Activated CD4-positive, CD25-positive, alpha-beta regulatory T cell treated with anti-CD3 and anti-CD28 coated beads, Interleukin-2, amount 50 U/mL, for 24 hours (primary cell): ENCODE results near the gene UPP1.

Experiments used
- ATAC-seq, 2 donors: fragments of 150-1000 bp; cut with Tn5 transposase; one replicate each; pipeline ENCODE4 v1.10.0; 2021; ENCODE audit warnings: mild to moderate bottlenecking in 1 of 2, moderate library complexity in 1 of 2

UPP1 gene

DNA sequence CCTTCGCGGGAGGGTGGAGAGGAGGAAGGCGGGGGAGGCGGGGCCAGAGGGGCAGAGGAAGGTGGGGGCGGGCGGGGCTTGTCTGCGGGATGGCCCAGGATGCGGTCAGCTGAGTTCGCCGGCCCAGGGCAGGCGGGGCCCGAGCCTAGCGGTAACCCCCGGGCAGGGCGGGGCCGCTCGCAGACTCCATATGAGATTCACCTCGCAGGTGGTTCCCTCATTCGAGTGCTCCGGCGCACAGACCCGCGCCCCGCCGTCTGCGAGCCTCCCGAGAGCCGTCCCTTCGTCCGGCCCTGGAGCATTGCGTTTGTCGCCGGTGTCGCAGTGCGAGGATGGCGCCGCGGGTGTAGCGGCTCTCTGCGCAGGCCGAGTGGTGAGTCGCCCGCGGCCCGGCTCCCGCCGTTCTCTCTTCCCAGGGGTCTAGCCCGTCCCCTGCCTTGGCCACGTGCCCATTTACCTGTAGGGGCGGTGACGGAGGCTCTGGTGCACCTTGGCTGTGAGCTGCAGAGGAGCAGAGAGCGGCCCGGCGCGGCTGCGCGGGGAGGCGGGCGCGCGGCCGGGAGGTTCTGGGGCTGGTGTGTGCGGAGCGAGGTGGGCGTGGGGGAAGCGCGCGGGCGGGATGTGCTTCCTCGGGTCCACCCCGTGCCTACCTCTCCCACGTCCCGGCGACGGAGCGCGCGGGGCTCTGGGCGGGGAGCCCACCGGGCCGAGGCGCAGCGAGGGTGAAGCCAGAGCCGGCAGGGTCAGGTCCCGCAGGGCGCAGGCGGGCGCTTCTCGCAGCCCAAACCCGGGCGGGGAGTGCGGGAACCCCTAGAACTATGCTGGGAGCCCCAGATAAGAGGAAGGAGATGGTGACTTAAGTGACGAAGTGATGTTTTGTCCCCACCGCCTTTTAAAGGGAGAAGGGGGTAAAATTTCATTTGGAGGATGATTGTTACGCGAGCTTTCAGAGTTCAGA, at the start of gene UPP1:
Gene UPP1, plus strand, starts transcription at position 220 of the 958 bp plus-strand sequence. CDS start 5,519 bp downstream, outside the sequence.
- peak; percentile 68 to 71 for ATAC-seq

DNA sequence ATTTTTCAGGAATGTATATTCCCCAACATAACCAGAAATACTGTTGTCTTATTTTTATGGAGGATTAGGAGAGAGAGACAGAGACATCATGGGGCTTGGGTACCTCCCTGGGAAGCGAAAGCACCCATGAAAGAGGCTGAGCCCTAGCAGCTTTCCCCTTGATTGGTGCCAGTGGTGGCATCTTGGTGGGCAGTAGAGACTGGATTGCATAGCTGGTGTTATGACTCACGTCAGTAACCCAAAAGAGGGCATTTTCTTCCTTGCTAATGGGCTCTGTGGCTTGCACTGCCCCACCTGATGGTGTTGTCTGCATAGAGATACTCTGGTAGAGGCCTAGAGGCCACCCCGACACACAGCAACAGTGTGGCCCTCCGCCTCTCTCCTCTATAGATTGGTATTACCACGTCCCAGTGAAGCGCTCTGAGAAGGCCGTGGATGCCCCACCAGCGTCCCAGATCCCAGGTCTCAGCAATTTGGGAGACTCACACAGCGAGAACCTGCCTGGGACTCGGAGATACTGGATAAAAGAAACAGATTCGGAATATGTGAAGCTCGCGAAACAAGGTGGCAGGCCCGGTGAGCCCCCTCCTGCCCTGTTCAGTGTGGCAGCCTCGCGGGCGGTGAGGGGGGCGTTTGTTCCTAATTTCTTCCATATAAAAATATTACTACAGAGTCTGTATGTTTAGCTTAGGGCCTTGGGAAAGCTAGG, 48.0 kb upstream of the UPP1 start:
- ATAC-seq = peak in 1 of 2 donors; percentile 15

DNA sequence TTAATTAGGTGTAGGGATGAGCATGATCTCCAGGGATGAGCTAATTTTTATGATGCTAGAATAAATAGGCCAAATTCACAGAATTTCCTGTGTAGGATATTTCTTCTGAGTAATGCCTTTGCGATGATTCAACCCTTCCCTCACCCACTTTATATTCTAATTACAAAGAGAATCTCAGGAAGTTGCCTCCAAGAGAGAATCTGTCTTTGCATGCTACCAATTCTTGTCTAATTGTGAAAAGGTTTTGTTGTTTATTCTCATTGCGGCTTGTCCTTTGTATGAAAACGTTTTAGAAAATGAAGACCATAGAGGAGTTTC, 47.5 kb upstream of the UPP1 start:
- ATAC-seq = peak; percentile 65 to 66

DNA sequence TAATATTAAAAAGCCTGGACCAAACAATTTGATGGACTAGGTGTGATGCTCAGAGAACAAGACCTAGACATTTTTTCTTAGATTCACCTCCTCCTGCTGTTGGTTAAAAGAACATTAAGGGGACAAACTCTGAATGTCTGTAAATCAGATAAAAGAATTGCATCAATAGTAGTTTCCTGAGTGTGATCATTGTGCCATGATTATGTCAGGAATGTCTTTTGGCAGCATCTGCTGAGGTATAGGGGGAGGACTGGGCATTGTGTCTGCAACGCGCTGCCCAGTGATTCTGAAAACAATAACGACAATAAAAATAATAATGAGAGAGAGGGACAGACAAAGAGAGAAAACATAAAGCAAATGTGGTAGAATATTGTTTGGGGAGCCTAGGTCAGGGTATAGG, 46.8 kb upstream of the UPP1 start:
- no peak for ATAC-seq

DNA sequence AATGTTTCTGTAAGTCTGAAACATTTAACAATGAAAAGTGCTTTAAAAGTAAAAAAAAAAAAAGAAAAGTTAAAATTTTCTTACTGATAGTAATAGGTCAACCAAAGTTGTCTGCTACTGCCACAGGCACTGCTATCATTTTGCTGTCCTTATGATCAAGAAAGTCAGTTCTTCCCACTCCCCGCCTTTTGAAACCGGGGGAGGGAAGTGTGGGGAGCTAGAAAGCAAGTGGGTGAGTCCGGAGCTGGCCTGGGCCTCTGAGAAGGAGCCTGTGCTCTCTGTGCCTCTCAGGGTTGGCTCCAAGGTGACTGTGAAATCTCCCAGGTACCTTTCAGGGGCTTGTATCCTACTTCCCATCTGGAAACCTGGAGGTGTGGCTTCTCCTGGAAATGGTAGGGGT, 46.4 kb upstream of the UPP1 start:
- no peak for ATAC-seq

DNA sequence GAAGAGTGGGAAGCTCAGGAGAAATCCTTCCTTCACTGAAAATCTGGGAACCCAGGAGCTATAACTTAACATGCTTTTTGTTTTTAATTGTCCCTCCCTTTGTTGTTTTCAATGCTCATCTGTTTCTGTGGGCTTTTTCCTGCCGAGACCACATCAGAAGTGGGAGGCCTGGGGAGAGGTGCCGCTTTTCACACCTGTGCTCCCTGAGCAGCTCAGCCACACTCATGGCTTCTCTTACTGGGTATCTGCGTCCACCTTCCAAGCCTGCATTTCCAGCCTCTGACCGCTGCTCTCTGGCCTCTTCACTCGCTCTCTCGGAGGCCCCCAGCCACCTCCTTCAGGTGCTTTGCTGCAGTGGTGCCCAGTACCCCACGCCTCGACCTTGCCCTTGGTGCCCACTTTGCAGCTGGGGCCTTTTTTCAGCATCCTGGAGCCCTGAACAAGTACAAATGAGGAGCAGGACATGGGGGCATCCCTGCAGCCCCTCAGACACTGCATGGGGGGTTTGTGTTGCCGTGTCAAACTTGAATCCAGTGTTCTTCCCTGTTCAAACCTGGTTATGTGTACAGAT, 43.8 kb upstream of the UPP1 start:
- no peak for ATAC-seq

DNA sequence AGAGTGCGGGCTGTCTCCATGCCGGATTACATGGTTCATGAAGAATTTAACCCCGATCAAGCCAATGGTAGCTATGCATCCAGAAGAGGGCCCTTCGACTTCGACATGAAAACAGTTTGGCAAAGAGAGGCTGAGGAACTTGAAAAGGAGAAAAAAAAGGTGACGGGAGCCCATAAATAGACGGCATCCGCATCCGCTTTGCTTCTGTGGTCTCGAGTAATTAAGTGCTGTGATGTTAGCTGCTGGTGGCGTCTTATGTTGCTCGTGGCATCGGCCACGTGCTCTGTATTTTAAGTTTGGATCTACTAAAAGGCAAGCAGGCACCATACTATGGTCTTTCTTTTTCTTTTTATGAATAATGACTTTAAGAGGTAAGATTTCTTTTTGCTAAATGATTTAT, 42.6 kb upstream of the UPP1 start:
- ATAC-seq = no peak

DNA sequence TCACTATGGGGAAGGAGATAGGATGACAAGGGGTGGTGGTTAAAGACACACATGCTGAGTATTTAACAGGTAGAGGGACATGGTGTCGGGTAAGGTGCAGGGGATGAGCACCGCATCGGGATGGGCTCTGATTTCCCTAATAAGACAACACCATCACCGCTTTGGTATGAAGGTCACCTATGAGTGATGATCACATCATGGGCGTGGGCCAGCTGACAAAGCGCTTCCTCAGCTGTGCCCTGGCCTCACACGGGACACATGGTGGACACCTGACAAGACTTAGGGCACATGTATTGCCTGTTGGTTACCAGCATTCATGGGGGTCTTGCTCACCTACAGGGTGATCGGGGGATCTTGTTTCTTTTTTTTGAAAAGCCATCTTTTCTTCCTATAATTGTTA, 41.0 kb upstream of the UPP1 start:
- ATAC-seq = no peak

DNA sequence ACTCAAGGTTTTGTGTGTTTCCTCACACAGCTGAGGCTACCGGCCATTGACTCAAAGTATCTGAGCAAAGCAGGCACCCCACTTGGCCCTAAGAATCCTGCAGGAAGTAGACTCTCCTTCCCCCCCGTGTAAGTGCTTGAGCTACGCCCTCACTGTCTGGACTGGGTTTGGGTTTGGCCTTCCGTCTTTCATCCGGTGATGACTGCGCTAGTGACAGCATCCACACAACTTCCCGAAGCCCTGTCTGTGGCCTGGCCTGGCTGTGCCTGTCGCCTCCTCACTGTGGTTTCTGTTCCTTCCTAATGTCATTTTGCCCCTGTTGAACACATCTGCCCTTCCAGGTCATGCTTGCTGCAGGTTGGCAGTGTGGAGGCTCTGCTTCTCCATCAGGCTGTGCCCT, 39.2 kb upstream of the UPP1 start:
- no peak for ATAC-seq

DNA sequence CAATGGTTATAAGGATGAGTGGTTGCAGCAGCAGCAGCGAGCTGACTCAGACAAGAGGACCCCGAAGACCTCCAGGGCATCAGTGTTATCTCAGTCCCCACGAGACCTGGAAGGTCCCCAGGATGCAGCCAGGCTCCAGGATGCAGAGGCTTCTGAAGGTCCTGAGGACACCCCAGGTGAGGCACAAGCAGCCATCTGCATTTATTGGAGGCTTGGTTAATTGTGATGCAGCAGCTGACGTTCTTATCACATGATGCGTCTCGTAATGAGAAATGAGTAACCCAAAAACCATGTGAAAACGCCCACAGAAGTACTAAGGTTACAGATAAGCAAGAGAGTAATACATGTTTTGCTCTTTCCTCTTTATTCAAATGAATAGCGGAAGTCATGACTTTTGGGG, 36.3 kb upstream of the UPP1 start:
- ATAC-seq = peak; percentile 94 to 99

DNA sequence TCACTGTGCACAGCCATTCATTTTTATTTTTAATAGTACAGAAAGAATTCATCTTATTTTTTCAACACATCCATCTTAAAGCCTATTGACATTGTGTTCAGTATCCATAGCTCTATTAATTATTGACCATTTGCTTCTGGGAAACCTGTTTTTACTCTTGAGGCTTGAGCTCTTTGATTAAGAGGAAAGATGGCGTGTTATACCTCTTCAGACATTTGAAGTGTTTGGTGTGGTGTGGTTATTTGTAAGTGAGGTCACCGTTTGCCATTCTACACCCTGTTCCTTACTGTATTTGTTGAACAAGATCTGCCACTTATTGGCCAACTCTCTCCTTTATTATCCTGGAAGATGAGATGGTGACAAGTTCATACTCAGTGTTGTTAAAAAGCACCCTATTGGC, 35.3 kb upstream of the UPP1 start:
- no peak for ATAC-seq

DNA sequence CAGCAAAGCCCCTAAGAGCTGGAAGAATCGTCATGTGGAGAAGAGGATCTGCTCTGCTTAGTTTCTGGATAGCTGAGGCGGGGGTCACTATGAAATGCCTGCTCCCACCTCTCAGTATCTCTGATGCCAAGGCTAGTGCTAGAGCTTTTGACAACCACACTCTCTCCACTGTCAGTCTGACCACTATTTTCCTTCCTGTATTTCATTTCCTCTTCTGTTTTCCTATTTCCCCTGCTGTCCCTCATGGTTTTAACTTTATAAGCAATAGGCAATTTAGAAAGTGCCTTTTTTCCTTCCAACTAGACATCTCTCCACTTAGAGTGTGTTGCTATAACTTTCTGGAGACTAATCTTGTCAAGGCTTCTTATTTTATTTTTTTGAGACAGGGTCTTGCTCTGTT, 30.1 kb upstream of the UPP1 start:
- ATAC-seq = no peak

DNA sequence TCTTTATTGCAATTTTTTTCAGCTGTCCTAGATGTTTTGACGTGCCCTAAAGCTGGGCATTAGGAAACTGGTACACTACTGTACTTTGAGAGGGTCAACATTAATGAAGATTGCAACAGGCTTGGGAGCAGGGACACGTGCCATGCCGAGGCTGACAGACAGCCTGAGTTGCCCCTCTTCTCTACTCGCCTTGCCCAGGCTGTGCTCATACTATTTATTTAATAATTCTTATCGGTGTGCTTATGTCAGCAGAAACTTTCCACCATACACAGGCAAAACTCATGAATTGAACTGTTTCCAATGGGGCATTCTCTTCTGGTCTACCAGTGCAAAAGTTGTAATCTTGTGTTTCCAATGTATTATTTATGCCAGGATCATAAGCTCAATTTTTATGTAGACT, 29.4 kb upstream of the UPP1 start:
- no peak for ATAC-seq

DNA sequence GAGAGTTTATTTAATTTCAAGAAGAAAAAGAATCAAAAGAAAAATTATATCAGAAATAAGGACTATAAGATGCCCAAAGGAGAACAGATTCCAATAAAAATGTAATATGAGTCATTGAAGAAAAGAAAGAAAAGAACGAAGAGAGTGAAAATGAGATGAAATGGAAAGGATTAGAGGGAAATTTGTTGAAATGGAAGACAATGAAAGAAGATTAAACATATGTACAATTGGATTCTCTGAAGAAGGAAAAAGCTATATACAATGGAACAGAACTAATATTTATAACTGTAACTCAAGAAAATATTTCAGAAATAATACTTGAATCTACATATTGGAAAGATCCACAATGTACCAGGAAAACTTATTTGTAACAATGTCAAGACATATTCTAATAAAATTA, 25.1 kb upstream of the UPP1 start:
- ATAC-seq = no peak

DNA sequence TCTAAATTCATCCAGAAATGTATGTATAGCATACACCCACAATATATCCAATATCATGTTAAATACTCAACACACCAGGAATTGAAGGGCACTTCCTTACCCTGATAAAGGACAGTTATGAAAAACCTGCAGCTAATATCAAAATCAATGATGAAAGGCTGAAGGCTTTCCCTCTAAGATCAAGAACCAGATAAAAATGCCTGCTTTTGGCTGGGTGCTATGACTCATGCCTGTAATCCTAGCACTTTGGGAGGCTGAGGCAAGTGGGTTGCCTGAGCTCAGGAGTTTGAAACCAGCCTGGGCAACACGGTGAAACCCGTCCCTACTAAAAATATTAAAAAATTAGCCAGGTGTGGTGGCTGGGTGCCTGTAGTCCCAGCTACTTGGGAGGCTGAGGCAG, 21.6 kb upstream of the UPP1 start:
- no peak for ATAC-seq

DNA sequence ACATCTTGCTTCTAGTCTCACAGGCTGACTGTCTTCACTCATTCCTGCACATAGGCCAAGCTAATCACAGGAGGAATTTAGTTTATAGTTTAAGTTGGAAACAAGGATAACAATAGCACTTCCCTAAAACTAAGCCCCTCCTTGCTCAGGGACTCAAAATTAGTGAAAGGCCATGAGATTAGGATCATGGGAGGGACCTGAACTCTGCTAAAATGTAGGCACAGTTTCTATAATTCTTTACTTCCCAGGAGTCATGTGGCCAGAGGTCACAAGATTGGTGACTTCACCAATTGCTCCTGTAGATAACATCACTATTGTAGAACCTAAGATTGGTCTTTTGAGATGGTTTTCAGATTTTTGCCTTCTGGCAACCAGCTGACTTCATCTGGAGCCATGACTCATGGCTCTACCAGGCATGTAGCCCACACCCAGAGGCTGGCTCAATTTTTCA, 14.8 kb upstream of the UPP1 start:
- peak in 1 of 2 donors; percentile 48 for ATAC-seq

DNA sequence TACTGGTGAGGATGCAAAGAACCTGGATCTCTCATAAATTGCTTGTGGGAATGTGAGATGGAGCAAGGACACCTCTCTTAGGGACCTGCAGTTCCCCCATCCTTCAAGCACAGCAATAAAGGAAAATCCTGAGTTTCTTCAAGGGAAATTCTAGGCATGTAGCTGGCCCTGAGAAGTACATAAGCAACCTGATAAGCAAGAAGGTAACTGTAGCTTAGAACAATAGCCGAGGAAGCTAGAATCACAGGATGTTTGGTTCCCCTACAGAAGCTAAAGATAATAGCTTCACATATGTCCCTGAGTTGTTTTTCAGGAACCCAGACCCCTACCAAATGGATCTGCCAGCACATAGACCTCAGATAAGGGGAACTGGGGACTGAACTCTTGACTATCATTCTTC, 11.6 kb upstream of the UPP1 start:
- ATAC-seq = no peak

DNA sequence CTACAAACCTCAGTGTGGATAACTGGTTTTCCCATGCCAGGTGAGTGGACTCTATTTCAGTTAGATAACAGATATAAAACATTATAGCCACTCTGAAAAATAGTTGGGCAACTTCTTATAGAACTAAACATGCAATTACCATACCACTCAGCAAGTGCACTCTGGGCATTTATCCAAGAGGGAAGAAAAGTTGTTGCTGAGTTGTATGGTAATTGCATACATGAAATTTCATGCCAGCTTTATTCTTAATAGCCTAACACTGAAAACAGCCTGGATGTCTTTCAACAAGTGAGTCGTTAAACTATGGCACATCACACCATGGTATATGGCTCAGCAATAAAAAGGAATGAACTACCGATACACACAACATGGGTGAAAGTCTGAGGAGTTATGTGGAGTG, 10.6 kb upstream of the UPP1 start:
- ATAC-seq = no peak

DNA sequence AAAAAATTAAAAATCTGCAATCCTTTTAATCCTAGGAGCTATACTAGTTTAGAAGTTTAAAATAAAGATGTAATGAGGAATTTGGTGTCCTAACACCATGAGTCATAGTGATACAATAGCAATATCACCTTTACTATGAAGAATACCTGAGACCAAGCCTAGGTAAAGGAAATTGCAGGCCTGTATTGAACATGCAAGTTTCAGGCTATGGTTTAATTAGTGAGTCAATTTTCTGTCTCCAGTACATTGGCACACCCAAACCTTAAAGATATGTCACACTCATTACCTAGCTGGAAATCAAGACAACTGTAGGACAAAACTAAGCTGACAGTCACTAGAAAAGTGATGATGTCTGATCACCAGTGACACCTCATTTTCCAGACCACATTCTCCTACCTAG, 6.7 kb upstream of the UPP1 start:
- peak; percentile 10 for ATAC-seq

DNA sequence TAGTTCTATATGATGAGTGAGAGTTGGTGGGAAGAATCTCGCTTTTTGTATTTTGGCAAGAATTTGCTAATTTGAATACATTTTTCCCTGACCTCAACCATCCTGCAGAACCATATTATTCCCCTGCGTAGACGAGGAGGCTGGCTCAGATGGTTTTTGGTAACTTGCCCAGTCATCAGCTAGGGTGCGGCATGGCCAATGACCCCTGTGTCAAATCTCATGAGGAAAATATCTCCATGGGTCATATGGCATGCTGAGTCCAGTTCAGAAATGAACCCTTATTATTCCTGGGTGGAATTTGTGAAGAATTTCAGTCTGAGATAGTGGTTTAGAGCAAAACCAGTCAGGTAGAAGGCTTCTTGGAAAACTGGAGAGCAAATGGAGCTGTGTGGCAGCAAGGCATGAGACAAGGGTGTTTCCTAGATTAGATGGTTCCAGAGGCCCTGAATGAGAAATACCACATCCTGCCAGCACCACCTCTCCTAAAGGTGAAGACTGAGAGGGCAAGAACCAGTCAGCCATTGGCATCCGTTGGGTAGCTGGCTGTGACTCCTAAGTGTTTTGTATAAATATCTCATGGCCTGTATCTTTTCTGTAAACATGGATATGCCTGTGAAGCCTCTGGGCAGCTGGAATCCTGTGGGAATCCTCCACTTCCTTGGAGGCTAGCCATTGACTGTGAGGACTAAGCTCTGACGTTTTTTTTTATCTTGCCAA, 5.8 kb upstream of the UPP1 start:
- no peak for ATAC-seq

DNA sequence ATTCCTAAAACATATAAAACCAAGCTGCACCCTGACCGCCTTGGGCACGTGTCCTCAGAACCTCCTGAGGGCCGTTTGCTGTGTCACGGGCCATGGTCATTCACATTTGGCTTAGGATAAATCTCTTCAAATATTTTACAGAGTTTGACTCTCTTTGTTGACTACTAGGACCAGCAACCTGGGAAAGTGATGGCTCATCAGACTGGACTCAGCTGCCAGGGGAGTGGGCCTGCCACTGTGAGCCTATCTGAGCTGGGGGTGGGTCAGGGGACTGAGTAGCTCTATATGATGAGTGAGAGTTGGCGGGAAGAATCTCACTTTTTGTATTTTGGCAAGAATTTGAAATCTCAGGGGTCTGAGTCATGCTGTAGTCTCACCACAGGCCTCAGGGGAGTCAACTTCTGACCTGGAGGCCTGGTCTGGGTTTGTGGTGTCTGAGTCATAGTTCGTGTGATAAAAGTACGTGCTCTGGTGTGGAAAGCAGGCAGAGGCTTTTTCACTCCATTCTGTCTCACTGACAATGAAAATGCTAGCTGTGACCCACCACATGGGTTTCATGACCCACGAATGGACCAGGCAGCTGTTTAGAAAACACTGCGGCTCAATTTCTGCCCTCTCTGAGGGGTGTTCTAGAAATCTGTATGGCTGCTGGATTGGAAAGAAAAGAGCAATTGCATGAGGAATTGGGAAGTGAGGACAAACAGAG, 4.2 kb upstream of the UPP1 start:
- peak; percentile 70 to 75 for ATAC-seq

DNA sequence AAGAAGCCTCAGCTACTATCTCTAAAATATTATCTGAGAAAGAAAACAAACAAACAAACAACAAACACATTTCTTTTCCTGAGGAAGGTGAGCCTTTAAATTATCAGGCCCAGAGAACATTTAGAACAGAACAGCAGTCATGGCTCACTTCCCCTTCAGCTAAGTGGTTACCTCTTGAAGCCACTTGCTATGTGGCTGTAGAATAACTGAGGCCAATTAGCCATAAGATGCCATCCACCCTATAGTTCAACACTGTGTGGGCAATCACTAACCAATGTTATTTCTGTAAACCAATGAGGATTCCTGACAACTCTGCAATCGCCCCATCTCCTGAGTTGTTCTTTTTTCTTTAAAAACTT, 3.7 kb upstream of the UPP1 start:
- no peak for ATAC-seq

DNA sequence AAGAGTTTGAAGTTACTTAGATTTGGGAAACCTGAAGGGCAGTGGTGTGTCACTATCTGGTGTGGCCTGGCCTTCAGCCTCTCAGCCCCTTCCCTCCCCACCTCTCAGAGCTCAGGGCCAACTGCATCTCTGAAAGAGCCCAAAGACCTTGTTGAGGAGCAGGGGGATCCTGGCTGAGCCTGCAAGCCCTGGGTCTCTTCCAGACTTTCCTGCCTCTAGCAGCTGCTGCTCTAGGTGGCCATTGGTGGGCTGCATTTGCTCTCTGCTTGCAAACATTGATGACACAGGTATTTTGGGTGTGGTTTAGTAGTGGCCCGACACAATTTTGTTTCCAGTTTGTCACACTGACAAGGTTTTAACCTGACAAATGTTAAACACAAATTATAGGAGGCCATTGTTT, 3.1 kb upstream of the UPP1 start:
- ATAC-seq = no peak
